ENCODE data around the gene TMEM232.

TMEM232 gene

DNA sequence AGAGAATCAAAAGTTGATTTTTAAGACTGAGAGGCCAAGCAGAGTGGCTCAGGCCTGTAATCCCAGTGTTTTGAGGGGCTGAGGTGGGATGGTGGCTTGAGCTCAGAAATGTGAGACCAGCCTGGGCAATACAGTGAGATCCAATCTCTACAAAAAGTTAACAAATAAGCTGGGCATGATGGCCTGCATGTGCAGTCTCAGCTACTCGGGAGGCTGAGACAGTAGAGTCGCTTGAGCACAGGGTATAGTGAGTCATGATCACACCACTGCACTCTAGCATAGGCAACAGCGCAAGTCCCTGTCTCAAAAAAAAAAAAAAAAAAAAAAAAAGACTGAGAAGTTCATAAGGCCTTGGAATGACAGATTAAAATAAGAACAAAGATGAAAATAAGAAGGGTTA, 177.2 kb downstream of the TMEM232 start:
- no peak overlapping the region for H3K4me3 ChIP-seq (ENCODE audit: low read length)
- no peaks in the 10 kb centered on the region for H3K36me3 ChIP-seq (ENCODE audit: control insufficient read depth, low read length)
- TF ChIP-seq EZH2phosphoT487 (IDR thresholded peaks at IDR 0.05; ENCODE audit: borderline replicate concordance, low read length), result no peak
- TF ChIP-seq, protein P1, sequence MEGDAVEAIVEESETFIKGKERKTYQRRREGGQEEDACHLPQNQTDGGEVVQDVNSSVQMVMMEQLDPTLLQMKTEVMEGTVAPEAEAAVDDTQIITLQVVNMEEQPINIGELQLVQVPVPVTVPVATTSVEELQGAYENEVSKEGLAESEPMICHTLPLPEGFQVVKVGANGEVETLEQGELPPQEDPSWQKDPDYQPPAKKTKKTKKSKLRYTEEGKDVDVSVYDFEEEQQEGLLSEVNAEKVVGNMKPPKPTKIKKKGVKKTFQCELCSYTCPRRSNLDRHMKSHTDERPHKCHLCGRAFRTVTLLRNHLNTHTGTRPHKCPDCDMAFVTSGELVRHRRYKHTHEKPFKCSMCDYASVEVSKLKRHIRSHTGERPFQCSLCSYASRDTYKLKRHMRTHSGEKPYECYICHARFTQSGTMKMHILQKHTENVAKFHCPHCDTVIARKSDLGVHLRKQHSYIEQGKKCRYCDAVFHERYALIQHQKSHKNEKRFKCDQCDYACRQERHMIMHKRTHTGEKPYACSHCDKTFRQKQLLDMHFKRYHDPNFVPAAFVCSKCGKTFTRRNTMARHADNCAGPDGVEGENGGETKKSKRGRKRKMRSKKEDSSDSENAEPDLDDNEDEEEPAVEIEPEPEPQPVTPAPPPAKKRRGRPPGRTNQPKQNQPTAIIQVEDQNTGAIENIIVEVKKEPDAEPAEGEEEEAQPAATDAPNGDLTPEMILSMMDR (IDR thresholded peaks at IDR 0.05; ENCODE audit: low read depth, low read length, poor library complexity, severe bottlenecking), result no peak
- no peak overlapping the region for H3K4me2 ChIP-seq (ENCODE audit: low read length)
- H3K9me2 ChIP-seq (replicated peaks; ENCODE audit: control insufficient read depth, low read length), result no peaks in the 10 kb centered on the region
- no peaks in the 10 kb centered on the region for H3K9me3 ChIP-seq (ENCODE audit: control insufficient read depth, insufficient read depth, low read length)
- H3K27ac ChIP-seq (ENCODE audit: low read depth, low read length), result no peak overlapping the region
- no peaks in the 10 kb centered on the region for H4K20me1 ChIP-seq (ENCODE audit: control insufficient read depth, insufficient read depth, low read depth, low read length)
- no peaks in the 10 kb centered on the region for H3K27me3 ChIP-seq (ENCODE audit: control insufficient read depth, low read length)
- no peaks in the 10 kb centered on the region for H3K79me2 ChIP-seq (ENCODE audit: control insufficient read depth, low read length)
- no peaks in the 10 kb centered on the region for H3K4me1 ChIP-seq (ENCODE audit: control insufficient read depth, low read length)
- no peaks in the 10 kb centered on the region for H3F3A ChIP-seq (ENCODE audit: control insufficient read depth, insufficient read depth)

- Histone ChIP-seq H3F3A (ENCODE audit: control insufficient read depth, insufficient read depth) (no peaks in the 10 kb centered on the region), H3K79me2 (ENCODE audit: control insufficient read depth, low read length) (no peaks in the 10 kb centered on the region), H3K9me2 (replicated peaks; ENCODE audit: control insufficient read depth, low read length) (no peaks in the 10 kb centered on the region), H3K27me3 (ENCODE audit: control insufficient read depth, low read length) (no peaks in the 10 kb centered on the region), H4K20me1 (ENCODE audit: control insufficient read depth, insufficient read depth, low read depth, low read length) (no peaks in the 10 kb centered on the region), H3K4me1 (ENCODE audit: control insufficient read depth, low read length) (no peaks in the 10 kb centered on the region), H3K4me2 (ENCODE audit: low read length) (no peak overlapping the region), H3K27ac (ENCODE audit: low read depth, low read length) (no peak overlapping the region), H3K36me3 (ENCODE audit: control insufficient read depth, low read length) (no peaks in the 10 kb centered on the region), H3K9me3 (ENCODE audit: control insufficient read depth, insufficient read depth, low read length) (no peaks in the 10 kb centered on the region), H3K4me3 (ENCODE audit: low read length) (no peak overlapping the region)
- TF ChIP-seq EZH2phosphoT487 (IDR thresholded peaks at IDR 0.05; ENCODE audit: borderline replicate concordance, low read length), result no peak
- TF ChIP-seq, protein P1 (IDR thresholded peaks at IDR 0.05; ENCODE audit: low read depth, low read length, poor library complexity, severe bottlenecking), result no peak
These were observed 178.3 kb downstream of the TMEM232 start for GRCh38 chr5:110548171-110548570.

DNA sequence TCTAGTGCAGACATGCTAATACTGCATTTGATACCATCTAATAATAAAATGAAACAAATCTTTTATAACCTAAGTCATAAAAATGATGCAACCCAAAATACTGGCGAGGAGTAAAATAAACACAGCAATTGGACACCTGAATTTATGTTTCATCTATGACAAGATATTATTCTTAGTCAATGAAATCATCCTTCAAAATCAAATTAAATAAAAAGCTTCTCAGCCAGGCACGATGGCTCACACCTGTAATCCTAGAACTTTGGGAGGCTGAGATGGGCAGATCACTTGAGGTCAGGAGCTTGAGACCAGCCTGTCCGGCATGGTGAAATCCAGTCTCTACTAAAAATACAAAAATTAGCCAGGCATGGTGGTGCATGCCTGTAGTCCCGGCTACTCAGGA, 179.0 kb downstream of the TMEM232 start:
- no peaks in the 10 kb centered on the region for H3K27me3 ChIP-seq (ENCODE audit: control insufficient read depth, low read length)
- H3K4me3 ChIP-seq (ENCODE audit: low read length), result no peak overlapping the region
- no peaks in the 10 kb centered on the region for H3K4me1 ChIP-seq (ENCODE audit: control insufficient read depth, low read length)
- H3K36me3 ChIP-seq (ENCODE audit: control insufficient read depth, low read length), result no peaks in the 10 kb centered on the region
- no peak for TF ChIP-seq EZH2phosphoT487 (IDR thresholded peaks at IDR 0.05; ENCODE audit: borderline replicate concordance, low read length)
- TF ChIP-seq, protein P1 (IDR thresholded peaks at IDR 0.05; ENCODE audit: low read depth, low read length, poor library complexity, severe bottlenecking), result no peak
- H3K9me2 ChIP-seq (replicated peaks; ENCODE audit: control insufficient read depth, low read length), result no peaks in the 10 kb centered on the region
- H3K27ac ChIP-seq (ENCODE audit: low read depth, low read length), result no peak overlapping the region
- H3K79me2 ChIP-seq (ENCODE audit: control insufficient read depth, low read length), result no peaks in the 10 kb centered on the region
- H3K4me2 ChIP-seq (ENCODE audit: low read length), result no peak overlapping the region
- no peaks in the 10 kb centered on the region for H4K20me1 ChIP-seq (ENCODE audit: control insufficient read depth, insufficient read depth, low read depth, low read length)
- no peaks in the 10 kb centered on the region for H3F3A ChIP-seq (ENCODE audit: control insufficient read depth, insufficient read depth)
- H3K9me3 ChIP-seq (ENCODE audit: control insufficient read depth, insufficient read depth, low read length), result no peaks in the 10 kb centered on the region

DNA sequence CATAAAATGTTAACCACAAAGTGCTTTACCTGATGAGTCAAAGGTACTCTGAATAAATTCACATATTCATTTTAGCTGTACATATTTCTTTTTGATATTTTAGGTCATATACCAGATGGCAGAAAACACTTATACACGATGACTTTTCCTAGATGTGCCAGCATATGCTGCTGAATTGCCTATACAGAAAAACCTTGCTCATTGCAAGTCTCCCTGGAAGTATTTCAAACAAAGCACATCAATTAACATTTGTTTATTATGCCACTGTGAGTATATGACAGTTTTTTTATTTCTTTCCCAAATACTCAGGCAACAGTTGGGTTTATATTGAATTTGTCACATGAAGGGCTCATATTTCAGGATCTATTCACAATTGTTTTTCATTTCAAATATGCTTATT, 180.8 kb downstream of the TMEM232 start:
- Histone ChIP-seq H4K20me1 (ENCODE audit: control insufficient read depth, insufficient read depth, low read depth, low read length) (no peaks in the 10 kb centered on the region), H3K4me1 (ENCODE audit: control insufficient read depth, low read length) (no peaks in the 10 kb centered on the region), H3K4me3 (ENCODE audit: low read length) (no peak overlapping the region), H3K36me3 (ENCODE audit: control insufficient read depth, low read length) (no peaks in the 10 kb centered on the region), H3K9me3 (ENCODE audit: control insufficient read depth, insufficient read depth, low read length) (no peaks in the 10 kb centered on the region), H3K79me2 (ENCODE audit: control insufficient read depth, low read length) (no peaks in the 10 kb centered on the region), H3K27me3 (ENCODE audit: control insufficient read depth, low read length) (no peaks in the 10 kb centered on the region), H3K4me2 (ENCODE audit: low read length) (no peak overlapping the region), H3K9me2 (replicated peaks; ENCODE audit: control insufficient read depth, low read length) (no peaks in the 10 kb centered on the region), H3F3A (ENCODE audit: control insufficient read depth, insufficient read depth) (no peaks in the 10 kb centered on the region), H3K27ac (ENCODE audit: low read depth, low read length) (no peak overlapping the region)
- TF ChIP-seq EZH2phosphoT487 (IDR thresholded peaks at IDR 0.05; ENCODE audit: borderline replicate concordance, low read length), result no peak
- TF ChIP-seq, protein P1 (IDR thresholded peaks at IDR 0.05; ENCODE audit: low read depth, low read length, poor library complexity, severe bottlenecking), result no peak
